Amniotic stem cell (primary cell): ENCODE measurements around the gene DGUOK.

Experiments
- DNase-seq: peaks from one replicate; lab custom pipeline; 2025; lab: John Stamatoyannopoulos, UW

The DGUOK gene

GRCh38 chr2:73947412-73948018 is 20.8 kb downstream of the DGUOK start:
- DNase-seq: no peak

- no peak for DNase-seq
Observed at GRCh38 chr2:73949802-73950201, 23.1 kb downstream of the DGUOK start.

GRCh38 chr2:73952499-73953446 is 26.1 kb downstream of the DGUOK start:
- no peak for DNase-seq

- no peak for DNase-seq
Observed at GRCh38 chr2:73956218-73956865, 29.7 kb downstream of the DGUOK start.

GRCh38 chr2:73961274-73961673 is 34.6 kb downstream of the DGUOK start:
- no peak for DNase-seq

GRCh38 chr2:73961823-73962615 is 35.3 kb downstream of the DGUOK start:
- no peak for DNase-seq

- DNase-seq: no peak
Observed at GRCh38 chr2:73962798-73963197, 36.1 kb downstream of the DGUOK start.

- DNase-seq: no peak
Observed at GRCh38 chr2:73963385-73964120, 36.9 kb downstream of the DGUOK start.

GRCh38 chr2:73964223-73964622 is 37.5 kb downstream of the DGUOK start:
- DNase-seq: no peak

GRCh38 chr2:73965053-73965452 is 38.4 kb downstream of the DGUOK start:
- no peak for DNase-seq

GRCh38 chr2:73968357-73968937 is 41.8 kb downstream of the DGUOK start:
- no peak for DNase-seq

- no peak for DNase-seq
Observed at GRCh38 chr2:73969356-73969755, 42.7 kb downstream of the DGUOK start.

GRCh38 chr2:73970141-73970803 is 43.6 kb downstream of the DGUOK start:
- DNase-seq: no peak

GRCh38 chr2:73970850-73971471 is 44.3 kb downstream of the DGUOK start:
- no peak for DNase-seq

GRCh38 chr2:73971722-73972121 is 45.0 kb downstream of the DGUOK start:
- DNase-seq: no peak

- DNase-seq: no peak
Observed at GRCh38 chr2:73972846-73973245, 46.2 kb downstream of the DGUOK start.

- DNase-seq: no peak
Observed at GRCh38 chr2:73975731-73976130, 49.1 kb downstream of the DGUOK start.

- DNase-seq: no peak
Observed at GRCh38 chr2:73976803-73977202, 50.1 kb downstream of the DGUOK start.

GRCh38 chr2:73977466-73977865 is 50.8 kb downstream of the DGUOK start:
- no peak for DNase-seq

GRCh38 chr2:73979021-73979420 is 52.3 kb downstream of the DGUOK start:
- DNase-seq: no peak
